ENCODE measurements around the gene TIMM21. TPM values are rescaled to one million over a fixed set of nuclear protein-coding genes. Genes with fewer than 3 reads are reported as not detected.

Gene TIMM21
- total and polyA plus RNA-seq, 2 of the 13 experiments (the other 11 are each of a cell fraction or from before 2014, with no cell fraction given), result 29.6 to 62.3 TPM

DNA sequence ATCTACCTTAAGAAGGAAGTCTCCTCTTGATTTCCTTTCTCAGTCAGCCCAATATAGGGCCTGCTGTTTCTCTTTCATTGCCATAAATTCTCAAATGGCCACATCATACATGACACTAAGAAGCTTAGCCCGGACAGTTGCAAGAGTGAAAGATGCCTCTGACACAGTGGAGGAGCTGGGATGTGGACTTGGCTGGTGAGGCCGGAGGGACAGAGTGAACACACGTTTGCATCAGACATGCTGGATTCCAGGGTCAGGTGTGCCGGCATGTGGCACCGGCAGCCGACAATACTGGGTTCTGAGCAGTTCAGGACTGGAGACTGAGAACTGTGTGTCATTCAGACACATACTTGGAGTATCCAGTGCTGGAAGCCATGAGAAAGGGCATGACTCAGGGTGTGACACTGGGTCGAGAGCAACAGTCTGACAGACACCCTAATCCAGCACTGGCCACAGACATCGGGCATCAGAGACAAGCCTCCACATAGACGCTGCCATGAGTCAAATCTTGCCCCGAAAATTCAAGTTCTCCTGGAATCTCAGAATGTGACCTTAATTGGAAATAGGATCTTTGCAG lies 31.4 kb downstream of the TIMM21 start:
- ChIA-PET CTCF (ENCODE audit: low intra/inter-chr PET ratio, low total read pairs) (no interaction called here), POLR2A (no interaction called here)
- no peak for ATAC-seq
- Histone ChIP-seq H3K4me3 (replicated peaks in 1 of 3; ENCODE audit: insufficient read depth in 1 of 3, low read depth in 2 of 3, low read length in 3 of 3) (no peak overlapping the region), H3K27ac (ENCODE audit: extremely low read length, insufficient read depth, low read length) (no peak overlapping the region), H3K36me3 (replicated peaks in 1 of 2; ENCODE audit: control insufficient read depth in 1 of 2, insufficient read depth in 2 of 2, low read length in 2 of 2) (no peaks in the 10 kb centered on the region), H4K20me1 (ENCODE audit: insufficient read depth, low read length) (no peaks in the 10 kb centered on the region), H3K4me1 (ENCODE audit: insufficient read depth, low read length) (peaks cover 6% of the 10 kb centered on the region; the same call in 1 of the 2 replicates), H3K4me2 (ENCODE audit: low read depth, low read length) (no peak overlapping the region), H2AFZ (ENCODE audit: low read length) (no peak overlapping the region), H3K27me3 (ENCODE audit: control insufficient read depth in 1 of 2, insufficient read depth in 2 of 2, low read length in 2 of 2) (peaks cover 4 to 76% of the 10 kb centered on the region in 2 experiments; a peak in 4 of 5 replicates), H3K9me3 (ENCODE audit: low read length) (no peaks in the 10 kb centered on the region), H3K79me2 (ENCODE audit: insufficient read depth, low read length) (no peaks in the 10 kb centered on the region), H3K9ac (ENCODE audit: insufficient read depth, low read depth, low read length) (no peak overlapping the region)
- no peak for FAIRE-seq
- DNase-seq (ENCODE audit: low spot score), result no peak
- 23% methylated on average over 7 of the region's 10 CpGs for WGBS (ENCODE audit: low lambda C conversion rate)
- intact Hi-C loops (cut with micrococcal nuclease; ENCODE audit: unreplicated experiment), result no loop called here
- no TSS peak for BruUV-seq (replicated peaks)
- in situ Hi-C loops (cut with HindIII; ENCODE audit: extremely low pct_ligation_motif_present, low pct_unique_long_range_greater_than_20kb), result loop anchor here (25.0 kb wide), 1 partner anchor 308 kb away; the partner anchor contains the start of gene CNDP2
- TF ChIP-seq ZBTB10 (CRISPR knock-in tag; IDR thresholded peaks at IDR 0.05; ENCODE audit: borderline replicate concordance) (no peak), ZNF619 (CRISPR knock-in tag; IDR thresholded peaks at IDR 0.05) (no peak), KMT2A (CRISPR knock-in tag; IDR thresholded peaks at IDR 0.05) (no peak), ZNF33B (CRISPR knock-in tag; IDR thresholded peaks at IDR 0.05) (no peak), HOXA9 (CRISPR knock-in tag; IDR thresholded peaks at IDR 0.05; ENCODE audit: borderline replicate concordance) (no peak), CHCHD3 (CRISPR knock-in tag; IDR thresholded peaks at IDR 0.05) (no peak), NFE2L2 (IDR thresholded peaks at IDR 0.05; ENCODE audit: low read length) (no peak), HOXA7 (CRISPR knock-in tag; IDR thresholded peaks at IDR 0.05) (no peak), ZNF280B (CRISPR knock-in tag; IDR thresholded peaks at IDR 0.05; ENCODE audit: borderline replicate concordance) (no peak), PHF8 (CRISPR knock-in tag; IDR thresholded peaks at IDR 0.05) (no peak), MEIS1 (CRISPR knock-in tag; IDR thresholded peaks at IDR 0.05; ENCODE audit: borderline replicate concordance) (no peak), ZNF772 (CRISPR knock-in tag; IDR thresholded peaks at IDR 0.05) (no peak), ZNF580 (CRISPR knock-in tag; IDR thresholded peaks at IDR 0.05; ENCODE audit: borderline replicate concordance, low read depth) (no peak), ZFP82 (CRISPR knock-in tag; IDR thresholded peaks at IDR 0.05; ENCODE audit: borderline replicate concordance) (no peak)
- TF ChIP-seq, protein P1, sequence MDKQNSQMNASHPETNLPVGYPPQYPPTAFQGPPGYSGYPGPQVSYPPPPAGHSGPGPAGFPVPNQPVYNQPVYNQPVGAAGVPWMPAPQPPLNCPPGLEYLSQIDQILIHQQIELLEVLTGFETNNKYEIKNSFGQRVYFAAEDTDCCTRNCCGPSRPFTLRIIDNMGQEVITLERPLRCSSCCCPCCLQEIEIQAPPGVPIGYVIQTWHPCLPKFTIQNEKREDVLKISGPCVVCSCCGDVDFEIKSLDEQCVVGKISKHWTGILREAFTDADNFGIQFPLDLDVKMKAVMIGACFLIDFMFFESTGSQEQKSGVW (CRISPR knock-in tag; IDR thresholded peaks at IDR 0.05; ENCODE audit: borderline replicate concordance), result no peak
- TF ChIP-seq, protein P2, sequence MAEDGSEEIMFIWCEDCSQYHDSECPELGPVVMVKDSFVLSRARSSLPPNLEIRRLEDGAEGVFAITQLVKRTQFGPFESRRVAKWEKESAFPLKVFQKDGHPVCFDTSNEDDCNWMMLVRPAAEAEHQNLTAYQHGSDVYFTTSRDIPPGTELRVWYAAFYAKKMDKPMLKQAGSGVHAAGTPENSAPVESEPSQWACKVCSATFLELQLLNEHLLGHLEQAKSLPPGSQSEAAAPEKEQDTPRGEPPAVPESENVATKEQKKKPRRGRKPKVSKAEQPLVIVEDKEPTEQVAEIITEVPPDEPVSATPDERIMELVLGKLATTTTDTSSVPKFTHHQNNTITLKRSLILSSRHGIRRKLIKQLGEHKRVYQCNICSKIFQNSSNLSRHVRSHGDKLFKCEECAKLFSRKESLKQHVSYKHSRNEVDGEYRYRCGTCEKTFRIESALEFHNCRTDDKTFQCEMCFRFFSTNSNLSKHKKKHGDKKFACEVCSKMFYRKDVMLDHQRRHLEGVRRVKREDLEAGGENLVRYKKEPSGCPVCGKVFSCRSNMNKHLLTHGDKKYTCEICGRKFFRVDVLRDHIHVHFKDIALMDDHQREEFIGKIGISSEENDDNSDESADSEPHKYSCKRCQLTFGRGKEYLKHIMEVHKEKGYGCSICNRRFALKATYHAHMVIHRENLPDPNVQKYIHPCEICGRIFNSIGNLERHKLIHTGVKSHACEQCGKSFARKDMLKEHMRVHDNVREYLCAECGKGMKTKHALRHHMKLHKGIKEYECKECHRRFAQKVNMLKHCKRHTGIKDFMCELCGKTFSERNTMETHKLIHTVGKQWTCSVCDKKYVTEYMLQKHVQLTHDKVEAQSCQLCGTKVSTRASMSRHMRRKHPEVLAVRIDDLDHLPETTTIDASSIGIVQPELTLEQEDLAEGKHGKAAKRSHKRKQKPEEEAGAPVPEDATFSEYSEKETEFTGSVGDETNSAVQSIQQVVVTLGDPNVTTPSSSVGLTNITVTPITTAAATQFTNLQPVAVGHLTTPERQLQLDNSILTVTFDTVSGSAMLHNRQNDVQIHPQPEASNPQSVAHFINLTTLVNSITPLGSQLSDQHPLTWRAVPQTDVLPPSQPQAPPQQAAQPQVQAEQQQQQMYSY (CRISPR knock-in tag; IDR thresholded peaks at IDR 0.05), result no peak

All from HepG2 (cell line).